Esophagus muscularis mucosa (tissue), 4 donors: ENCODE measurements around the gene ZNF662. TPM values are rescaled to one million over a fixed set of nuclear protein-coding genes. Genes with fewer than 3 reads are reported as not detected.

Experiments used
- DNase-seq: peaks from one replicate; pipeline ENCODE4 v3.0.0-alpha.2; 2017; ENCODE audit errors: extremely low spot score
- H3K27ac ChIP-seq, 4 donors: fragments of 200-600 bp; sonication (generic); replicated peaks in 1 of 4; 1 replicate in 3 of 4; 2 replicates in 1 of 4; pipeline ENCODE4 v1.5.1; 2016 to 2019; ENCODE audit warnings: mild to moderate bottlenecking in 1 of 4
- H3K27me3 ChIP-seq, 4 donors: fragments of 200-600 bp; sonication (generic); one replicate each; pipeline versions ENCODE4 v1.5.1 to v1.6.0; 2016 to 2019
- H3K36me3 ChIP-seq, 4 donors: fragments of 200-600 bp; sonication (generic); one replicate each; pipeline ENCODE4 v1.5.1; 2016 to 2019
- H3K4me1 ChIP-seq, 4 donors: fragments of 200-600 bp; sonication (generic); one replicate each; pipeline ENCODE4 v1.5.1; 2016 to 2019
- H3K4me3 ChIP-seq, 4 donors: fragments of 200-600 bp; sonication (generic); 1 replicate in 2 of 4; 2 replicates in 2 of 4; pipeline ENCODE4 v1.5.1; 2016 to 2019; ENCODE audit warnings: mild to moderate bottlenecking in 4 of 4, moderate library complexity in 1 of 4
- H3K9me3 ChIP-seq, 4 donors: fragments of 200-600 bp; sonication (generic); 1 replicate in 3 of 4; 2 replicates in 1 of 4; pipeline ENCODE4 v1.5.1; 2016 to 2019
- CTCF ChIP-seq, 3 experiments: fragments of 200-600 bp in 2 of 3; fragments of 450-650 bp in 1 of 3; sonication (generic) in 2 of 3; IDR thresholded peaks; one replicate each; pipeline ENCODE4 v1.5.1; 2017 to 2019; ENCODE audit warnings: antibody characterized with exemption in 3 of 3, mild to moderate bottlenecking in 2 of 3, moderate library complexity in 1 of 3
- EP300 ChIP-seq: sonication (generic); formaldehyde crosslinking; IDR thresholded peaks from one replicate; pipeline ENCODE4 v1.6.1; 2017; ENCODE audit warnings: antibody characterized with exemption
- POLR2A ChIP-seq: fragments of 450-650 bp; IDR thresholded peaks from one replicate; pipeline ENCODE4 v1.6.1; 2017; ENCODE audit warnings: antibody characterized with exemption, moderate library complexity, mild to moderate bottlenecking, low read depth
- POLR2AphosphoS5 ChIP-seq, 2 donors: sonication (generic); formaldehyde crosslinking; IDR thresholded peaks; one replicate each; pipeline ENCODE4 v1.6.1; 2017; ENCODE audit warnings: antibody characterized with exemption in 2 of 2
- WGBS: methylation state at CpG from one replicate; pipeline ENCODE4 v1.1.5; 2018; 5-methylcytosine and 5-hydroxymethylcytosine counted together
- intact Hi-C: fragments of 100-400 bp; cut with DNase I; formaldehyde crosslinking; loops from one replicate; pipeline ENCODE4 v1.15.1; 2023
- total RNA-seq, 4 donors: library from RNA; depleted of rRNA; stranded (reverse); fragments of >200 nt; gene quantifications; one replicate each; pipeline versions ENCODE4 v1.1.0 to v1.2.1, GENCODE V29; 2016

Gene ZNF662
- total RNA-seq, 4 donors from 2014 or later, result 4.0 to 11.6 (median 5.3) TPM

DNA sequence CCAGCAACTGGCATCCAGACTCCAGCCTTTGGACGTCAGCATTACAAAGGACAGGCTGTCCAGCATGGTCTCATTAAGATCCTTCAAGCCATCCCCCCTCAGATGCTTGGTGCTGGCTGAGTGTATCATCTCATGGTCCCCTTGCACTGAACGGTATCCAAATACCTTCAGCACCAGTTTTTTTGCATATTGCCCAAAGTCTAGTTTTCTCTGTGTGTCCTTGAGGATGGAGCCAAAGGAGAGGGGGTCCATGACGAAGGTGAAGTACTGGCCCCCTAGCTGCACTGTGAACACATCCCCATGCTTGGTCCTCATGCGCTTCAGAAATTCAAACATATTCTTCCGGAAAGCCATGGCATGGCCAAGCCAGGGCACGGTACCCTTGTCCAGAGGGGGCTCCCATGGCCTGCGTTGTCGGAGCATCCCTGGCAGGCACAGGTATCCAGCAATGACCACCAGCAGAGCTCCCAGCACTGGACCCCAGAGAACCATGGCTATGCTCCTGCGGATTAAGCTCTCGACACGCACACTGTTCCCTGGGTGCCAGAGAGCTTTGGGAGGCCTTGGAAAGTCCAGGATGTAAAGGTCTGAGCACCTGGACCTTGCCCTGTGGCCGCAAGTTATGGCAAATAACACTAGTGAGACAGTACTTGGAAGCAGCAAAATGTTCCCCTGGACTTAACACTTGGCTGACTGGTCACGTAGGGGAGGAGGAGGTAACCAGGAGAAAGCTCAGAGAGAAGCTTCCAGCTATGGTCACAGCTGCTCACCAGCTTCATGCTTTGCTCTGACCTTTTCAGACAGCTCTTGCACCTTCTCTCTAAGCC lies 30.4 kb upstream of the ZNF662 start, which contains the start of gene CYP8B1:
Gene CYP8B1, minus strand, starts transcription at position 555 of the 827 bp plus-strand sequence. Its CDS starts 63 bp downstream, at position 492.
- 88% methylated on average over 9 of the region's 13 CpGs for WGBS
- H3K27ac ChIP-seq, result no peak within 1 kb of the TSS

DNA sequence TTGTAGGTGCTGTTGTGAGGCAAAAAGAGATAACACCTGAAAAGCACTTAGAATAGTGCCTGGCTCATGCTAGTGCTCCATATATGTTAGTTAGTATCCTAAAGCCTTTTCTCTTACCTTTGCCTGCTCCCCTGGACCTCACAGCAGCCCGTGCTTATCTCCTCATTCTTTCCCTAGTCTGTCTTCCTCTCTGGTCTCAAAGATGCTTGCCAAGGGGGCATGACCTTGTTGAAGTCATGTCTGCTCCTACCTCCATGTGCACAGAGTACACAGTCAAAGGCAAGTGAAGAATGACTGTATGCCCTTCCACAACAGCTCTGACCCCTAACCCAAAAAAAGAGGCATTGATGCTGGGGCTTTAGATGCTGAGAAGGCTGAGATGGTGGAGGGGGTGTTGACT lies 29.5 kb upstream of the ZNF662 start:
- no peaks in the 10 kb centered on the region for H3K27me3 ChIP-seq
- WGBS, result 48% methylated on average over 1 of the region's 1 CpG
- H3K9me3 ChIP-seq, result no peaks in the 10 kb centered on the region
- H3K4me3 ChIP-seq, result no peak overlapping the region
- no peak overlapping the region for H3K27ac ChIP-seq
- TF ChIP-seq EP300 (no peak), POLR2A (no peak), POLR2AphosphoS5 (IDR thresholded peaks at IDR 0.05) (no peak), CTCF (IDR thresholded peaks at IDR 0.05) (no peak)
- no peak for DNase-seq
- H3K36me3 ChIP-seq, result no peaks in the 10 kb centered on the region
- intact Hi-C loops, result no loop called here
- H3K4me1 ChIP-seq, result peaks cover 10 to 15% (median 10%) of the 10 kb centered on the region in 4 donors

More for the DNA sequence above, 30.4 kb upstream of the ZNF662 start, which contains the start of gene CYP8B1:
- TF ChIP-seq POLR2AphosphoS5 (IDR thresholded peaks at IDR 0.05) (no peak), CTCF (IDR thresholded peaks at IDR 0.05) (no peak), EP300 (no peak), POLR2A (no peak)
- intact Hi-C loops, result no loop called here
- no peaks in the 10 kb centered on the region for H3K27me3 ChIP-seq
- H3K9me3 ChIP-seq, result no peaks in the 10 kb centered on the region
- no peaks in the 10 kb centered on the region for H3K36me3 ChIP-seq
- H3K4me3 ChIP-seq, result no peak within 1 kb of the TSS
- peaks cover 3 to 10% (median 6%) of the 10 kb centered on the region in 4 donors for H3K4me1 ChIP-seq
- no peak for DNase-seq

DNA sequence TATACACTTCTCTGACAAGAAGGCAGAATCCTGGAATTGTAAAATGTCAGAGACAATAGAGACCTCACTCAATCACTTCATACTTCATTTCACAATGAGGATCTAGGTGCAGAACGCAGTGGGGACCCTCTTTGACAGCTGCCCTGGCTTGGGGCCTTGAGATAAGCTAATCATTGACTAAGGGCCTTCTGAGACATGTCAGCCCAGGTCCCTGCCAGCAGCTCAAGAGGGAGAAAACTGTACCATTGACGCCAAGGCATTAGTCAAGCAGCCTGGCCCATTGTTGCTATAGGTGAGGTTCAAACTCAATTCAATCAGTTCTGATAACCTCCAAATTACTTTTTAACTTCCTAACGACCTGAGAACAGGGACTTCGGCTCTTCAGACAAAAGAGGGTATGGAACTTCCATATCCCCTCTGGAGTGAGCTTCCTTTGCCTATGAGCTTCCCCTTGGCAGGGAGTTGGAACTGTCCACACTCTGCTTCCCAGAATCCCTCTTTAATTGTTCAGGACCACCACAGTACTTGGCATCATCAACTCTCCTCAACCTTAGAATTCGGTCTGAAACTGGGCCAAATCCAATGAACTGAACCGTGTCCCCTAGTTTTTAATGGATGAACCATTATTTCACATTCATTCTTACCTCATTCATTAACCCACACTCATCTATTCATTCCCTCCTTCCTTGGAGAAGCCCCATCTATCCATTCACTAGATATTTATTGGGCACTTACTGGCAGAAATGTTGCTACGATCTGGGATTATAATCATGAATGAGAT lies 28.8 kb upstream of the ZNF662 start:
- no peaks in the 10 kb centered on the region for H3K36me3 ChIP-seq
- H3K27me3 ChIP-seq, result no peaks in the 10 kb centered on the region
- H3K27ac ChIP-seq, result no peak overlapping the region
- peaks cover 8 to 12% (median 12%) of the 10 kb centered on the region in 4 donors for H3K4me1 ChIP-seq
- 88% methylated on average over 7 of the region's 7 CpGs for WGBS
- TF ChIP-seq CTCF (IDR thresholded peaks at IDR 0.05), result no peak
- no peak for TF ChIP-seq POLR2A
- TF ChIP-seq POLR2AphosphoS5 (IDR thresholded peaks at IDR 0.05), result no peak
- TF ChIP-seq EP300, result no peak
- intact Hi-C loops, result no loop called here
- H3K9me3 ChIP-seq, result no peaks in the 10 kb centered on the region
- DNase-seq, result no peak
- H3K4me3 ChIP-seq, result no peak overlapping the region

DNA sequence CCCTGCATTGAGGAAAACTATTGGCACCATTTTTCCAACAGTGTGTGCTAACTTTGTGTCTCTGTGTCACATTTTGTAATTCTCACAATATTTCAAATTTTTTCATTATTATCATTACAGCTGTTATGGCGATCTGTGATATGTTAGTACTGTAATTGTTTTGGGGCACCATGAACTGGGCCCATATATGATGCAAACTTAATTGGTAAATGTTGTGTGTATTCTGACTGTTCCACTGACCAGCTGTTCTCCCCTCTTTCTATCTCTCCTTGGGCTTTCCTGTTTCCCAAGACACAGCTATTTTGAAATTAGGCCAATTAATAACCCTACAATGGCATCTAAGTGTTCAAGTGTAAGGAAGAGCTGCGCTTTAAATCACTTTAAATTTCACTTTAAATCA lies 28.1 kb upstream of the ZNF662 start:
- Histone ChIP-seq H3K27ac (no peak overlapping the region), H3K9me3 (no peaks in the 10 kb centered on the region), H3K36me3 (no peaks in the 10 kb centered on the region), H3K4me1 (peaks cover 7 to 12% (median 12%) of the 10 kb centered on the region in 4 donors), H3K4me3 (no peak overlapping the region), H3K27me3 (no peaks in the 10 kb centered on the region)
- intact Hi-C loops, result no loop called here
- TF ChIP-seq POLR2A, result no peak
- TF ChIP-seq EP300, result no peak
- no peak for TF ChIP-seq POLR2AphosphoS5 (IDR thresholded peaks at IDR 0.05)
- no peak for TF ChIP-seq CTCF (IDR thresholded peaks at IDR 0.05)
- WGBS, result 89% methylated on average over 2 of the region's 2 CpGs
- DNase-seq, result no peak
